ENCODE data around the gene MRPS18B. TPM values are rescaled to one million over a fixed set of nuclear protein-coding genes. Genes with fewer than 3 reads are reported as not detected.
"Not testable (repeated sequence)": the region's sequence is repeated elsewhere in the genome, so short reads cannot be mapped to it uniquely, and the experiment has no call there.

MRPS18B gene
- total RNA-seq, 1 experiment from 2014 or later: 48.8 TPM

- H3K27me3 ChIP-seq; H3K4me1 ChIP-seq; H3K9me3 ChIP-seq (replicated peaks); H3K27ac ChIP-seq; H3K4me3 ChIP-seq: not testable (repeated sequence)
- H3K36me3 ChIP-seq: peaks cover 46% of the 10 kb centered on the region
- DNase-seq: peak; percentile 75 to 88
Measured at GRCh38 chr6:30597315-30598144, 20.1 kb upstream of the MRPS18B start.

- H3K27ac ChIP-seq: no peak overlapping the region
- H3K4me3 ChIP-seq: no peak overlapping the region
- H3K36me3 ChIP-seq: peaks cover 54% of the 10 kb centered on the region
- DNase-seq: no peak
- H3K27me3 ChIP-seq: no peaks in the 10 kb centered on the region
- H3K9me3 ChIP-seq (replicated peaks): no peaks in the 10 kb centered on the region
- no peaks in the 10 kb centered on the region for H3K4me1 ChIP-seq
Measured at GRCh38 chr6:30598912-30599624, 18.6 kb upstream of the MRPS18B start.

GRCh38 chr6:30599625-30600324, 17.9 kb upstream of the MRPS18B start:
- peaks cover 54% of the 10 kb centered on the region for H3K36me3 ChIP-seq
- no peaks in the 10 kb centered on the region for H3K27me3 ChIP-seq
- no peak overlapping the region for H3K27ac ChIP-seq
- H3K9me3 ChIP-seq (replicated peaks): no peaks in the 10 kb centered on the region
- no peak for DNase-seq
- H3K4me3 ChIP-seq: no peak overlapping the region
- no peaks in the 10 kb centered on the region for H3K4me1 ChIP-seq

GRCh38 chr6:30600451-30600961, 17.1 kb upstream of the MRPS18B start:
- Histone ChIP-seq H3K4me3 (no peak overlapping the region), H3K9me3 (replicated peaks) (no peaks in the 10 kb centered on the region), H3K27ac (no peak overlapping the region), H3K4me1 (no peaks in the 10 kb centered on the region), H3K36me3 (peaks cover 60% of the 10 kb centered on the region), H3K27me3 (no peaks in the 10 kb centered on the region)
- DNase-seq: no peak

GRCh38 chr6:30601436-30601814, 16.2 kb upstream of the MRPS18B start:
- H3K27me3 ChIP-seq: no peaks in the 10 kb centered on the region
- H3K27ac ChIP-seq: no peak overlapping the region
- H3K4me3 ChIP-seq: no peak overlapping the region
- no peak for DNase-seq
- no peaks in the 10 kb centered on the region for H3K4me1 ChIP-seq
- peaks cover 70% of the 10 kb centered on the region for H3K36me3 ChIP-seq
- H3K9me3 ChIP-seq (replicated peaks): no peaks in the 10 kb centered on the region

GRCh38 chr6:30601815-30602641, 15.6 kb upstream of the MRPS18B start:
- no peaks in the 10 kb centered on the region for H3K4me1 ChIP-seq
- peaks cover 76% of the 10 kb centered on the region for H3K36me3 ChIP-seq
- H3K27ac ChIP-seq: no peak overlapping the region
- no peaks in the 10 kb centered on the region for H3K9me3 ChIP-seq (replicated peaks)
- no peaks in the 10 kb centered on the region for H3K27me3 ChIP-seq
- H3K4me3 ChIP-seq: no peak overlapping the region
- no peak for DNase-seq

- no peaks in the 10 kb centered on the region for H3K4me1 ChIP-seq
- no peak overlapping the region for H3K4me3 ChIP-seq
- no peak for DNase-seq
- no peak overlapping the region for H3K27ac ChIP-seq
- no peaks in the 10 kb centered on the region for H3K27me3 ChIP-seq
- H3K36me3 ChIP-seq: peaks cover 89% of the 10 kb centered on the region
- no peaks in the 10 kb centered on the region for H3K9me3 ChIP-seq (replicated peaks)
Measured at GRCh38 chr6:30603961-30604360, 13.7 kb upstream of the MRPS18B start.

- H3K4me1 ChIP-seq: peaks cover 4% of the 10 kb centered on the region; the same call in 1 of the 2 replicates
- DNase-seq: no peak
- H3K36me3 ChIP-seq: peaks cover 54% of the 10 kb centered on the region
- H3K27me3 ChIP-seq: no peaks in the 10 kb centered on the region
- H3K27ac ChIP-seq: no peak overlapping the region
- H3K4me3 ChIP-seq: no peak overlapping the region
- no peaks in the 10 kb centered on the region for H3K9me3 ChIP-seq (replicated peaks)
Measured at GRCh38 chr6:30610065-30610464, 7.6 kb upstream of the MRPS18B start.

- peaks cover 4% of the 10 kb centered on the region; the same call in 1 of the 2 replicates for H3K4me1 ChIP-seq
- no peaks in the 10 kb centered on the region for H3K9me3 ChIP-seq (replicated peaks)
- no peaks in the 10 kb centered on the region for H3K27me3 ChIP-seq
- peaks cover 54% of the 10 kb centered on the region for H3K36me3 ChIP-seq
- DNase-seq: no peak
- no peak overlapping the region for H3K27ac ChIP-seq
- H3K4me3 ChIP-seq: no peak overlapping the region
Measured at GRCh38 chr6:30611150-30611855, 6.3 kb upstream of the MRPS18B start.

GRCh38 chr6:30611856-30612194, 5.8 kb upstream of the MRPS18B start:
- Histone ChIP-seq H3K9me3 (replicated peaks) (no peaks in the 10 kb centered on the region), H3K27ac (no peak overlapping the region), H3K4me1 (peaks cover 4% of the 10 kb centered on the region; the same call in 1 of the 2 replicates), H3K4me3 (no peak overlapping the region), H3K27me3 (no peaks in the 10 kb centered on the region), H3K36me3 (peaks cover 54% of the 10 kb centered on the region)
- no peak for DNase-seq

- DNase-seq: no peak
- Histone ChIP-seq H3K9me3 (replicated peaks) (no peaks in the 10 kb centered on the region), H3K36me3 (peaks cover 51% of the 10 kb centered on the region), H3K27me3 (no peaks in the 10 kb centered on the region), H3K4me3 (no peak overlapping the region), H3K4me1 (peaks cover 4% of the 10 kb centered on the region; the same call in 1 of the 2 replicates), H3K27ac (no peak overlapping the region)
Measured at GRCh38 chr6:30612213-30612612, 5.4 kb upstream of the MRPS18B start.

- DNase-seq: no peak
- no peak overlapping the region for H3K27ac ChIP-seq
- H3K27me3 ChIP-seq: no peaks in the 10 kb centered on the region
- peaks cover 4% of the 10 kb centered on the region; the same call in 1 of the 2 replicates for H3K4me1 ChIP-seq
- H3K9me3 ChIP-seq (replicated peaks): no peaks in the 10 kb centered on the region
- H3K36me3 ChIP-seq: peaks cover 46% of the 10 kb centered on the region
- no peak overlapping the region for H3K4me3 ChIP-seq
Measured at GRCh38 chr6:30612687-30613248, 4.9 kb upstream of the MRPS18B start.

GRCh38 chr6:30613251-30614043, 4.2 kb upstream of the MRPS18B start:
- no peaks in the 10 kb centered on the region for H3K27me3 ChIP-seq
- H3K4me1 ChIP-seq: peaks cover 4% of the 10 kb centered on the region; the same call in 1 of the 2 replicates
- H3K36me3 ChIP-seq: peaks cover 42% of the 10 kb centered on the region
- DNase-seq: no peak
- no peak overlapping the region for H3K27ac ChIP-seq
- no peak overlapping the region for H3K4me3 ChIP-seq
- no peaks in the 10 kb centered on the region for H3K9me3 ChIP-seq (replicated peaks)

All from SJCRH30 (cell line).